Stimulated activated CD4-positive, alpha-beta T cell treated with anti-CD3 and anti-CD28 coated beads, Interleukin-4, amount 100 ng/mL, for 24 hours (primary cell): ENCODE results near the gene RADX.
"Not testable (repeated sequence)": the region's sequence is repeated elsewhere in the genome, so short reads cannot be mapped to it uniquely, and the experiment has no call there.

Source experiments
- DNase-seq: peaks from one replicate; pipeline ENCODE4 v3.0.0-alpha.2; 2020

RADX gene

GRCh38 chrX:106611679-106612392, at the start of gene RADX:
Gene RADX (plus strand): TSS chrX:106611978. CDS start chrX:106612081, 103 bp downstream.
- peak; percentile 83 for DNase-seq

- DNase-seq: no peak
These were observed 46.8 kb upstream of the RADX start for GRCh38 chrX:106564986-106565385.

GRCh38 chrX:106566362-106566761, 45.4 kb upstream of the RADX start:
- no peak for DNase-seq

- no peak for DNase-seq
These were observed 29.9 kb upstream of the RADX start for GRCh38 chrX:106581856-106582255.

GRCh38 chrX:106585478-106585877, 26.3 kb upstream of the RADX start:
- DNase-seq: no peak

- no peak for DNase-seq
These were observed 23.0 kb upstream of the RADX start for GRCh38 chrX:106588801-106589200.

- no peak for DNase-seq
These were observed 12.4 kb upstream of the RADX start for GRCh38 chrX:106599411-106599810.

- DNase-seq: no peak
These were observed 5.2 kb upstream of the RADX start for GRCh38 chrX:106606571-106606970.

GRCh38 chrX:106608016-106608415, 3.8 kb upstream of the RADX start:
- DNase-seq: peak; percentile 10

GRCh38 chrX:106611317-106611678, 480 bp upstream of the RADX start:
- DNase-seq: no peak

GRCh38 chrX:106612393-106612763, 600 bp downstream of the RADX start:
- DNase-seq: no peak

- no peak for DNase-seq
These were observed 1.5 kb downstream of the RADX start for GRCh38 chrX:106613277-106613676.

GRCh38 chrX:106615041-106615440, 3.3 kb downstream of the RADX start:
- DNase-seq: no peak

- no peak for DNase-seq
These were observed 8.0 kb downstream of the RADX start for GRCh38 chrX:106619797-106620196.

GRCh38 chrX:106621836-106622235, 10.1 kb downstream of the RADX start:
- DNase-seq: no peak

- DNase-seq: no peak
These were observed 15.0 kb downstream of the RADX start for GRCh38 chrX:106626789-106627188.

- DNase-seq: no peak
These were observed 19.8 kb downstream of the RADX start for GRCh38 chrX:106631615-106632014.

- no peak for DNase-seq
These were observed 38.0 kb downstream of the RADX start for GRCh38 chrX:106649523-106650428.

- not testable (repeated sequence) for DNase-seq
These were observed 41.8 kb downstream of the RADX start for GRCh38 chrX:106653625-106654024.

GRCh38 chrX:106670631-106671030, 58.9 kb downstream of the RADX start:
- DNase-seq: no peak

- DNase-seq: no peak
These were observed 60.7 kb downstream of the RADX start for GRCh38 chrX:106672527-106672926.

GRCh38 chrX:106680716-106681115, 68.9 kb downstream of the RADX start:
- DNase-seq: no peak

GRCh38 chrX:106684207-106684606, 72.4 kb downstream of the RADX start:
- no peak for DNase-seq

- DNase-seq: no peak
These were observed 80.8 kb downstream of the RADX start for GRCh38 chrX:106692425-106693065.
